IPS DF 4.7 (cell line): ENCODE data around the gene NEUROG1.

Experiments
- DNase-seq: peaks from one replicate; pipeline ENCODE4 v3.0.0-alpha.2; 2013; ENCODE audit warnings: low spot score; ENCODE audit errors: extremely low read depth

The NEUROG1 gene

GRCh38 chr5:135535820-135536801 is at the start of gene NEUROG1:
NEUROG1 (minus strand) TSS chr5:135535964; CDS start chr5:135535690, 274 bp downstream.
- DNase-seq: no peak

GRCh38 chr5:135584918-135585317 is 49.2 kb upstream of the NEUROG1 start:
- no peak for DNase-seq

- no peak for DNase-seq
Observed at GRCh38 chr5:135584276-135584675, 48.5 kb upstream of the NEUROG1 start.

GRCh38 chr5:135582099-135582781 is 46.5 kb upstream of the NEUROG1 start:
- DNase-seq: no peak

- DNase-seq: no peak
Observed at GRCh38 chr5:135578685-135579341, 43.0 kb upstream of the NEUROG1 start, which contains the start of gene CXCL14. CXCL14 (minus strand) TSS chr5:135578991; CDS start chr5:135578778, 213 bp downstream.

DNA sequence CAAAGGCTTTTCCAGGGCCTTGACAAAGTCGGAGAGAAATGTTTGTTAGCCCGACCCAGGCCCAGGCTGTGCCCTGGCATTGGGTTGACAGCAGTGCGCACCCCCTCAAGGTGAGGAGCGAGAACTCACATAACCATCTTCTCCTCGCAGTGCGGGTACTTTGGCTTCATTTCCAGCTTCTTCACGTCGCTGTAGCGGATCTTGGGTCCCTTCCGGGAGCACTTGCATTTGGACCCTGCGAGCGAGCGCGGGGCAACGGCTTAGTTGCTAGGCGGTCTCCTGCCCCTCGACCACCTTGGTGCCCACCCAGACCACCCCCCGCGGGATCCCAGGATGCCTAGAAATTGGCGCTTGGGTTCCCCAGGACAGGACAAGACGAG is 42.5 kb upstream of the NEUROG1 start:
- no peak for DNase-seq

DNA sequence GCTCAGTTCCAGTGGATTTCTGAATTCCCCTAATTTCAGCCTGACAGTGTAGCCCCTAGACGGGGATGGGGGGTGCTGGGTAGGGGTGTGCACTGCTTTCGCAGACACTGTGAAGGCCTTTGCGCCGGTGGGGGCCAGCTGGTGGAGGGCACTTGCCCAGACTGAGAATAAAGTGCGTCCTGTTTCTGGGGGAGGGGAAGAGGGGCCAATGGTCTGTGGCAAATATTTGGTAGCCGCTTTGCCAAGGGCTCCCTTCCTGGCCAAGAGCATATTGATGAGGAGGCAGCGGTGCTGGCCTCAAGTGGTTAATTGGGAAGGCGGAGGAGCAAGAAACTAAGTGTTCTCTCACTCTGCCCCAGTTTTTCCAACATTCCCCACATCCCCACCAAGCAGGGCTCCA is 41.7 kb upstream of the NEUROG1 start:
- no peak for DNase-seq

DNA sequence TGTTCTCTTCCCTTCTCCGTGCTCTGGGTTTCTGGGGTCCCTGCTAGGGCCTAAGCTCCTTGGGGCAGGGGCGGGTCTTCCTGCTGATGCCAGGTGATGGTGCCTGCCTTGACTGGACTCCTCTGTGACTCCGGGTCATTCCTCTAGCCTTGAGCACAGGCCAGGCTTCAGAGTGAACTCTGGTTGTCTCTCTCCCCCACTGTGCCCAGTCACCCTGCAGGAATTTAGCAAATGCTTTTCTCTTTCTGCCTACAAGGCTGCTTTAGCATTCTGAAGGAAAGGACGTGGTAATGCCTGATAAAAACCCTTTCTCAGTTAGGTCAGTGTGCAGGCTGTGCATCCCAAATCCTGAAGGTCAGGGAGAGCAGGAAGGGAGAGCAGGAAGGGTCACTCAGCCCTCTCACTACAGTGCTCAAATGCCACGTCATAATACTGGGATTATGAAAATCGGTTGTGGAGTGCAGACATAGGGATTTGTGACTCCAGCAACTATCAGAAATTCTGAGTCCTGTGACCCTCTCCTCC is 40.4 kb upstream of the NEUROG1 start:
- DNase-seq: no peak

DNA sequence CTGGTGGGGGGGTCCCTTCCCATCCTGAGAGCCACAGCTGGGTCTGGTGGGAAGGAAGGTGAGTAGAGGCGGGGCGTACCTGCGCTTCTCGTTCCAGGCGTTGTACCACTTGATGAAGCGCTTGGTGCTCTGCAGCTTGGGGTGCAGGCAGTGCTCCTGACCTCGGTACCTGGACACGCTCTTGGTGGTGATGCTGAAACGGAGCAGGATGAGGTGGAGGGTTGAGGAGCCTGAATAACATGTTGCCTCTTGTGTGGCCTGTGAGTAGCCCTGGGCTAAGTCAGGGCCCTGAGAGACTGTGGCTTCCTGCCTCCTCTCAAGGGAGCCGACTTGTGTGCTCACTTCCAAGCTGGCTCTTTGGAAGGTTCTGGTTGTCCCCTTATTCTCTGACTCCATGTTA is 38.7 kb upstream of the NEUROG1 start:
- DNase-seq: no peak

DNA sequence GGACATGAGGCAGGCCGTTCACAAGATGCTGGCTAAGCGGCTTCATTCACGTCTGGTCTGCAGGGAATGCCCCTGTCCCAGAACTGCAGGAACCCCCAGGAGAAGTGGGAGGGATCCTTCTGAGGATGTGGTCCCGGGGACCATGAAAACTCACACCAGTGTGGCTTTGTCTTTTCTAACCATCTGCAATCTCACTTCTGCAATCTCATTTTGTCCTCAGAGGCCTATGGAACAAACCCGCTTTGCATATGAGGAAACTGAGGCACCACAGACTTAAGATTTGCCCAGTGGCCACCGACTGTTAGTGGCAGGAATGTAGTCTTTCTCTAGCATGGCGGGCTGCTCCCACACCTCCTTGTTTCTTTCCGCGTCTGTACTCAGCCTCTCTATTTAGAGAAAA is 36.1 kb upstream of the NEUROG1 start:
- DNase-seq: no peak

DNA sequence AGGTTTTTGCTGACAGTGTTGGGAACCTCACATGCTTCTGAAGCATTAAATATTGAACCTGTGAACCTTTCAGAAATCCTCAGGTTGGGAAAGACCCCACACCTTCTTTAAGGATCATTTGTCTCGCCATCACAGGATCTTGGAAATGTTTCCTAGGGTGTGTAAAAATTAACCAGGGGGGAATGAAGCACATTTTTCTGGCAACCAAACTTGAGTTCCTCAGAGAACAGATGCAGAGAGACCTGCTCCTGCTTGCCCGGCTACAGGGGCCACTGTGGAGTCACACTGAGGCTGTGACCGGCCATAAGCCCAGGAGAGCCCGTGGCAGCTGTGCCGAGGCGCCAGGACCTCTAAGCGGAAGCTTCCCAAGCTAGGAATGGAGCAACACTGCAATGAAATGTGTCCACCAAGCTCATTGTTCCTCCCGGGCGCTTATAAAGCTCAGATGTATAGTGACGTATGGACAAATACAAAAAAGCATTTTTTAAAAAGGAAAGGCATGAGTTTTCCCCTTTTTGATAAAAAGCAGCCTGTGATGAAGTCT is 35.4 kb upstream of the NEUROG1 start:
- no peak for DNase-seq

- DNase-seq: no peak
Observed at GRCh38 chr5:135570453-135570764, 34.6 kb upstream of the NEUROG1 start.

- DNase-seq: no peak
Observed at GRCh38 chr5:135569755-135570452, 34.1 kb upstream of the NEUROG1 start.

DNA sequence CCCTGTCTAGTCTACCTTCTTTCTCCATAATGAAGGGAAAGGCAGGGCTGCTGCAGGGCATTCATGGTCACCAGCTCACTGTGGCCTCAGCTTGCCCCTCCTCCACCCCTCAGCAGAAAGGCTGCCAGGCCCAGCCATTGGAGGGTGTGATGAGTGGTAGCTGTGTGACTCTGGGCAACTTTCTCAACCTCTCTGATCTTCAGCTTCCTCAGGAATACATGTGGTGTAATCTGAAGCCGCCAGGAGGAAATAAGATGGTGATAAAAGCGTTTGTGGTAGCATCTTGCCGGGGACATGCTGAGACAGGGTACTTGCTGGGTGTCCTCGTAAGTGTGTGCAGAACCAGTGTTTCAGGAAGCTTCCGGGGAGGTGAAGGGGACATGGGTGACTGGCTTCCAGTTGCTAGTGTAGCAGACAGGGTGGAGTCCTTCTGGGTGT is 33.2 kb upstream of the NEUROG1 start:
- DNase-seq: no peak

- DNase-seq: no peak
Observed at GRCh38 chr5:135568246-135568645, 32.5 kb upstream of the NEUROG1 start.

- DNase-seq: no peak
Observed at GRCh38 chr5:135567661-135568060, 31.9 kb upstream of the NEUROG1 start.

GRCh38 chr5:135566422-135567400 is 30.9 kb upstream of the NEUROG1 start:
- no peak for DNase-seq

DNA sequence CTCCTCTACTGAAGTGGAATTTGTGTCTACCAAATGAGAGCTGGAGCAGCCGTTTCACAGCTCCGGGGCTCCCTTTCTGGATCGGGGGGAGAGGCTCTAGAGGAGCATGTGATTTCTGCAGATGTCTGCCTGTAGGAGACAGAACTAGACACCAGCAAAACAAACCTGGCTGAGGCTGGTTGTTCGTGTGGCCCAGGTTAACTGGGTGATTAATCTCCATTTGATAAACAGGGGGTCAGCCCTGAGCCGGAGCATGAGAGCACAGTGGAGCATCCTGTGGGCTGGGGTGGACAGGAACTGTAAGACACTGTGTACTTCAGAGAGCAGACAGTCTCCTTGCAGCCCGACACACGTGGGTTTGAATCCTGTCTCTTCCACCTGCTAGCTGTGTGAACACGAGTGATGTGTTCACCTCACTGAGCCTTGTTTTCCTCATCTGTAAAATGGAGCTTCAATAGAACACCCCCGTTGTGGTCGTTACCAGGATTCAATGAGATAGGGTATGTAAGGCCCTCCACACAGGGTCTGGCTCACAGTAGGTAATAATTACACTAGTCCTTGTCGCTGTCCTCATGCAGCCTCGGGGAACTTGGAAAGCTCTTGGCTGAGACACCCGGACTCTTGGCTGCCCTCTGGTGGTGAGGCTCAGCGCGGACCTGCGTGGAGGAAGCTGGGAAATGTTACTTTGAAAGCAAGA is 30.1 kb upstream of the NEUROG1 start:
- no peak for DNase-seq

DNA sequence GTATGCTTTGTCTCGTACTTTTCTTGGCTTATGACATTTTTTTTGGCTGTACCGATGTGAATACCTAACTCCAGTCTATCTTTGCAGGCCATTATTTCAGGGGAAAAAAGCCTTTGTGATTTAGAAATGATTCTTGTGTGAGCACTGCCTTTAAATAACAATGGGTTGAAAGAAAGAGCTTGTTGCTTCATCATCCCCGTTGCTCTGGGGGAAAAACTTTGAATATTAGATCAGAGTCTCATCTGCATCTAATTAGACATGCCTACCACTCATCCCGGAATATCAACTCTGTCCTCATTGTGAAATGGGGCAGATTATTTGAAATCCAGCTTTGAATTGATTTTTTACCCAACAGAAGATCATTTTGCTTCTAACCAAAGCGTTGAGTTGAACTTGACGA is 29.5 kb upstream of the NEUROG1 start:
- DNase-seq: no peak
